Measurements from ENCODE around the gene PAAF1. TPM values are rescaled to one million over a fixed set of nuclear protein-coding genes. Genes with fewer than 3 reads are reported as not detected.

Gene PAAF1
- total RNA-seq, 4 donors from 2014 or later, result 10.7 to 15.4 (median 13.7) TPM

GRCh38 chr11:73949246-73949645 lies 72.4 kb downstream of the PAAF1 start:
- no peaks in the 10 kb centered on the region for H3K27me3 ChIP-seq
- TF ChIP-seq EP300 (IDR thresholded peaks at IDR 0.05), result no peak
- no peaks in the 10 kb centered on the region for H3K36me3 ChIP-seq
- H3K4me1 ChIP-seq, result no peaks in the 10 kb centered on the region
- 84% methylated on average over 4 of the region's 4 CpGs for WGBS
- H3K27ac ChIP-seq, result no peak overlapping the region
- peak in 1 of 2 donors; percentile 45 for DNase-seq (ENCODE audit: low spot score in 2 of 2)
- no peak overlapping the region for H3K4me3 ChIP-seq
- no peaks in the 10 kb centered on the region for H3K9me3 ChIP-seq

- no peaks in the 10 kb centered on the region for H3K27me3 ChIP-seq
- no peak overlapping the region for H3K4me3 ChIP-seq
- no peak for DNase-seq (ENCODE audit: low spot score in 2 of 2)
- H3K4me1 ChIP-seq, result no peaks in the 10 kb centered on the region
- WGBS, result 96% methylated on average over 5 of the region's 5 CpGs
- TF ChIP-seq CTCF (IDR thresholded peaks at IDR 0.05), result no peak
- TF ChIP-seq POLR2AphosphoS5 (IDR thresholded peaks at IDR 0.05), result no peak
- no peak for TF ChIP-seq EP300 (IDR thresholded peaks at IDR 0.05)
- no peak for TF ChIP-seq POLR2A (IDR thresholded peaks at IDR 0.05)
- no peaks in the 10 kb centered on the region for H3K36me3 ChIP-seq
- H3K9me3 ChIP-seq, result no peaks in the 10 kb centered on the region
- no peak overlapping the region for H3K27ac ChIP-seq
Observed at GRCh38 chr11:73949912-73950311, 73.1 kb downstream of the PAAF1 start.

- no peaks in the 10 kb centered on the region for H3K4me1 ChIP-seq
- WGBS, result 78% methylated on average over 12 of the region's 12 CpGs
- H3K4me3 ChIP-seq, result no peak within 1 kb of the TSS
- no peaks in the 10 kb centered on the region for H3K27me3 ChIP-seq
- no peak for DNase-seq (ENCODE audit: low spot score in 2 of 2)
- H3K27ac ChIP-seq, result no peak within 1 kb of the TSS
- H3K36me3 ChIP-seq, result no peaks in the 10 kb centered on the region
- H3K9me3 ChIP-seq, result no peaks in the 10 kb centered on the region
- TF ChIP-seq POLR2A (IDR thresholded peaks at IDR 0.05) (no peak), EP300 (IDR thresholded peaks at IDR 0.05) (no peak), POLR2AphosphoS5 (IDR thresholded peaks at IDR 0.05) (no peak), CTCF (IDR thresholded peaks at IDR 0.05) (no peak)
Observed at GRCh38 chr11:73950869-73951710, 74.3 kb downstream of the PAAF1 start, which contains the start of gene DNAJB13. Gene DNAJB13 (plus strand): TSS chr11:73951026. CDS start chr11:73951070, 44 bp downstream.

- no peaks in the 10 kb centered on the region for H3K4me1 ChIP-seq
- peaks cover under 1% of the 10 kb centered on the region for H3K27me3 ChIP-seq
- no peaks in the 10 kb centered on the region for H3K36me3 ChIP-seq
- no peak for DNase-seq (ENCODE audit: low spot score in 2 of 2)
- 91% methylated on average over 7 of the region's 7 CpGs for WGBS
- H3K4me3 ChIP-seq, result no peak overlapping the region
- H3K9me3 ChIP-seq, result no peaks in the 10 kb centered on the region
- TF ChIP-seq POLR2AphosphoS5 (IDR thresholded peaks at IDR 0.05), result no peak
- no peak for TF ChIP-seq EP300 (IDR thresholded peaks at IDR 0.05)
- no peak for TF ChIP-seq CTCF (IDR thresholded peaks at IDR 0.05)
- TF ChIP-seq POLR2A (IDR thresholded peaks at IDR 0.05), result no peak
- no peak overlapping the region for H3K27ac ChIP-seq
Observed at GRCh38 chr11:73951797-73952196, 75.0 kb downstream of the PAAF1 start.

GRCh38 chr11:73956876-73957653 lies 80.3 kb downstream of the PAAF1 start:
- no peaks in the 10 kb centered on the region for H3K36me3 ChIP-seq
- H3K27me3 ChIP-seq, result peaks cover 13% of the 10 kb centered on the region
- H3K4me1 ChIP-seq, result no peaks in the 10 kb centered on the region
- DNase-seq (ENCODE audit: low spot score in 2 of 2), result no peak
- no peak for TF ChIP-seq CTCF (IDR thresholded peaks at IDR 0.05)
- no peak for TF ChIP-seq EP300 (IDR thresholded peaks at IDR 0.05)
- no peak for TF ChIP-seq POLR2AphosphoS5 (IDR thresholded peaks at IDR 0.05)
- TF ChIP-seq POLR2A (IDR thresholded peaks at IDR 0.05), result no peak
- no peak overlapping the region for H3K4me3 ChIP-seq
- no peak overlapping the region for H3K27ac ChIP-seq
- WGBS, result 70% methylated on average over 28 of the region's 29 CpGs
- no peaks in the 10 kb centered on the region for H3K9me3 ChIP-seq

Measured in suprapubic skin (tissue), 4 donors.